Measurements from ENCODE around the gene XPO5. TPM values are rescaled to one million over a fixed set of nuclear protein-coding genes. Genes with fewer than 3 reads are reported as not detected.
"Not testable (repeated sequence)": the region's sequence is repeated elsewhere in the genome, so short reads cannot be mapped to it uniquely, and the experiment has no call there.

Gene XPO5
- polyA plus RNA-seq, 1 of the 3 experiments (the other 2 are of a cell fraction) = 29.5 TPM

DNA sequence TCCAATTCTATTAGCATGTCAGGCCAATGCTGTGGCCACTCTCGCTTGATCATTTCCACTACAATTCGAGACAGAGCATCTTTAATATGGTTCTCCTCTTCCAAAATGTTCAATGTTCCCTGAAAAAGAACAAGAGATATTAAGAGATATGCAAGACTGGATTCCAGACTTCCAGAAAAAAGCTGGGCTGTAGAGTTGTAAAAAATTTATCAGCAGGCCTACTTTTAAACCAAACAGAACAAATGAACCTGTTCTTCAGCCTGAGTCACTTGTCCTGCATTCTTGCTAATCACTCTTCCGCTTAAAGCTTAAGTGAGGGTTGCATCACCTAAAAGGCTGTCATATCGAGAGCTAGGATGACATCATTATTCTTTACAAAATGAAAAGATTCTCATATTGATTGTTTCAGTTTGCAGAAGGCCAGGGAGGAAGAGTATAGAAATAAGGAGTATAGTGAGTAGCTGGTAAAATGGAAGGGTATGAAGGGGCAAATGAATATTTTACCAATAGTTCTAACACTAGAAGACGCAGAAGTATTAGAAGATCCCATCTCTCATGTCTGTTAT, 4.9 kb downstream of the XPO5 start:
- peaks cover 37% of the 10 kb centered on the region for H3K79me2 ChIP-seq (ENCODE audit: insufficient read depth)
- no peak overlapping the region for H3K27ac ChIP-seq (ENCODE audit: low read depth in 2 of 2, low read length in 1 of 2)
- H3K4me1 ChIP-seq (ENCODE audit: control insufficient read depth in 1 of 2, insufficient read depth in 2 of 2, low read depth in 1 of 2, low read length in 1 of 2) = no peaks in the 10 kb centered on the region; a peak in 1 of 4 replicates
- H3K4me3 ChIP-seq (ENCODE audit: low read depth in 2 of 2, low read length in 1 of 2) = no peak overlapping the region
- peaks cover 39 to 55% of the 10 kb centered on the region in 2 experiments for H3K36me3 ChIP-seq (replicated peaks in 1 of 2; ENCODE audit: control insufficient read depth in 1 of 2, insufficient read depth in 2 of 2, low read length in 1 of 2)
- peaks cover 13% of the 10 kb centered on the region for H3F3A ChIP-seq (replicated peaks; ENCODE audit: insufficient read depth)
- no peaks in the 10 kb centered on the region for H3K9me2 ChIP-seq
- 92% methylated on average over 5 of the region's 5 CpGs for WGBS (ENCODE audit: low lambda C conversion rate)
- H3K4me2 ChIP-seq = no peak overlapping the region
- H2AFZ ChIP-seq (ENCODE audit: low read depth) = no peak overlapping the region
- H4K20me1 ChIP-seq (ENCODE audit: insufficient read depth) = no peaks in the 10 kb centered on the region
- POLR2A ChIA-PET = interaction anchor here (0.6 kb wide), 1 partner anchor 11 kb away, joined by 3 read pairs; no protein-coding TSS in a partner anchor
- no peak for DNase-seq
- CTCF ChIA-PET = interaction anchor here (0.6 to 1.3 kb wide), 3 partner anchors 61 to 588 kb away, joined by 3 read pairs; partner anchors contain the start of gene CAPN11
- H3K9ac ChIP-seq = no peak overlapping the region
- no peaks in the 10 kb centered on the region for H3K9me3 ChIP-seq
- H3K27me3 ChIP-seq (ENCODE audit: insufficient read depth) = no peaks in the 10 kb centered on the region
- TF ChIP-seq RAD21 (IDR thresholded peaks at IDR 0.05; ENCODE audit: low read length) (no peak), EZH2phosphoT487 (IDR thresholded peaks at IDR 0.05; ENCODE audit: borderline replicate concordance, low read depth) (no peak), GATA2 (CRISPR knock-in tag; IDR thresholded peaks at IDR 0.05) (no peak), TAF1 (IDR thresholded peaks at IDR 0.05; ENCODE audit: borderline replicate concordance, low read depth, low read length) (no peak)

DNA sequence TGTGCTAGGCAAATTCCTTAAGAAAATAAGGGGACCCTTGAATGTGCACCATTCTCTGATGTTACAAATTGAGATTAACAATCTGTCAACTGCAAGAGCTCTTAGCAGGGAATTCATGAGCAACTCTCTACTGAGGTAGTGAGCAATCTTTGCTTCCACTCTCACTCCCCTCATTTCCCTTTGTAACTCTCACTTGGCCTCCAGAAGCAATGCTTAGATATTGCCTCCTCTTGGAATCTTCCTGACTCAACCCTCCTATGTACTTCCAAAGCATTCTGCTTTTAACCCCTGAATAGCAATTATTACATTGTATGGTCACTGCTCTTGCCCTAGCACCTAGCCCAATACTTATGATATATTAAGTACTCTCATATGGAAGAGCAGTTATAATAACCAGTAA, 16.5 kb downstream of the XPO5 start:
- Histone ChIP-seq H4K20me1 (ENCODE audit: insufficient read depth) (no peaks in the 10 kb centered on the region), H3K4me1 (ENCODE audit: control insufficient read depth in 1 of 2, insufficient read depth in 2 of 2, low read depth in 1 of 2, low read length in 1 of 2) (no peaks in the 10 kb centered on the region), H3K36me3 (replicated peaks in 1 of 2; ENCODE audit: control insufficient read depth in 1 of 2, insufficient read depth in 2 of 2, low read length in 1 of 2) (peaks cover 63 to 87% of the 10 kb centered on the region in 2 experiments), H2AFZ (ENCODE audit: low read depth) (no peak overlapping the region), H3K27me3 (ENCODE audit: insufficient read depth) (no peaks in the 10 kb centered on the region), H3K4me2 (no peak overlapping the region), H3K9ac (no peak overlapping the region), H3K27ac (ENCODE audit: low read depth in 2 of 2, low read length in 1 of 2) (no peak overlapping the region), H3K4me3 (ENCODE audit: low read depth in 2 of 2, low read length in 1 of 2) (no peak overlapping the region), H3F3A (replicated peaks; ENCODE audit: insufficient read depth) (no peaks in the 10 kb centered on the region), H3K79me2 (ENCODE audit: insufficient read depth) (no peaks in the 10 kb centered on the region), H3K9me2 (no peaks in the 10 kb centered on the region), H3K9me3 (no peaks in the 10 kb centered on the region)
- POLR2A ChIA-PET = no interaction called here
- TF ChIP-seq ELF1 (IDR thresholded peaks at IDR 0.05) (no peak), NRF1 (IDR thresholded peaks at IDR 0.05; ENCODE audit: low read depth, low read length) (no peak), RFX5 (IDR thresholded peaks at IDR 0.05; ENCODE audit: low read length) (no peak), RAD21 (IDR thresholded peaks at IDR 0.05; ENCODE audit: low read length) (no peak), FOXJ3 (CRISPR knock-in tag; IDR thresholded peaks at IDR 0.05) (no peak), RXRA (IDR thresholded peaks at IDR 0.05; ENCODE audit: borderline replicate concordance, low read depth) (no peak)
- TF ChIP-seq, protein P1, sequence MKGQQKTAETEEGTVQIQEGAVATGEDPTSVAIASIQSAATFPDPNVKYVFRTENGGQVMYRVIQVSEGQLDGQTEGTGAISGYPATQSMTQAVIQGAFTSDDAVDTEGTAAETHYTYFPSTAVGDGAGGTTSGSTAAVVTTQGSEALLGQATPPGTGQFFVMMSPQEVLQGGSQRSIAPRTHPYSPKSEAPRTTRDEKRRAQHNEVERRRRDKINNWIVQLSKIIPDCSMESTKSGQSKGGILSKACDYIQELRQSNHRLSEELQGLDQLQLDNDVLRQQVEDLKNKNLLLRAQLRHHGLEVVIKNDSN (IDR thresholded peaks at IDR 0.05; ENCODE audit: borderline replicate concordance, low read depth) = no peak
- DNase-seq = no peak
- CTCF ChIA-PET = no interaction called here

DNA sequence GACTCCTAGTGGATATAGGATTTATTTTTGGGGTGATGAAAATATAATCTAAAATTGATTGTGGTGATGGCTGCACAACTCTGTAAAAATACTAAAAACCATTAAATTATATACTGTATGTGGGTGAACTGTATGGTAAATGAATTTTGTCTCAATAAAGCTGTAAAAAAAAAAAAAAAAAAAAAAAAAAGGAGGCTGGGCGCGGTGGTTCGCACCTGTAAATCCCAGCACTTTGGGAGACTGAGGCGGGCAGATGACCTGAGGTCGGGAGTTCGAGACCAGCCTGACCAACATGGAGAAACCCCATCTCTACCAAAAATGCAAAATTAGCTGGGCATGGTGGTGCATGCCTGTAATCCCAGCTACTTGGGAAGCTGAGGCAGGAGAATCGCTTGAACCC, 18.2 kb downstream of the XPO5 start:
- POLR2A ChIA-PET; H3K79me2 ChIP-seq (ENCODE audit: insufficient read depth); H3F3A ChIP-seq (replicated peaks; ENCODE audit: insufficient read depth); H4K20me1 ChIP-seq (ENCODE audit: insufficient read depth); H3K9me3 ChIP-seq; DNase-seq; H3K9me2 ChIP-seq; CTCF ChIA-PET; H3K9ac ChIP-seq; H3K4me2 ChIP-seq; H2AFZ ChIP-seq (ENCODE audit: low read depth); H3K4me3 ChIP-seq (ENCODE audit: low read depth in 2 of 2, low read length in 1 of 2); H3K27ac ChIP-seq (ENCODE audit: low read depth in 2 of 2, low read length in 1 of 2); H3K27me3 ChIP-seq (ENCODE audit: insufficient read depth); H3K4me1 ChIP-seq (ENCODE audit: control insufficient read depth in 1 of 2, insufficient read depth in 2 of 2, low read depth in 1 of 2, low read length in 1 of 2): not testable (repeated sequence)
- 96% methylated on average over 7 of the region's 7 CpGs for WGBS (ENCODE audit: low lambda C conversion rate)
- H3K36me3 ChIP-seq (replicated peaks in 1 of 2; ENCODE audit: control insufficient read depth in 1 of 2, insufficient read depth in 2 of 2, low read length in 1 of 2) = peaks cover 61 to 93% of the 10 kb centered on the region in 2 experiments
